Trophoblast cell (in vitro differentiated cells and primary cell): ENCODE data around the gene TACC2.

Experiments used
- DNase-seq, 2 donors: peaks; one replicate each; pipeline ENCODE4 v3.0.0-alpha.2; 2016
- H2AFZ ChIP-seq: 2 replicates; pipeline ENCODE4 v1.6.1; 2013; ENCODE audit warnings: low read length, moderate library complexity, mild to moderate bottlenecking; ENCODE audit not compliant: insufficient read depth, poor library complexity
- H2AK5ac ChIP-seq: 2 replicates; pipeline ENCODE4 v1.6.1; 2013; ENCODE audit warnings: mild to moderate bottlenecking, low read length
- H2BK120ac ChIP-seq: 2 replicates; pipeline ENCODE4 v1.6.1; 2013; ENCODE audit warnings: low read length, mild to moderate bottlenecking, moderate library complexity; ENCODE audit not compliant: insufficient read depth, poor library complexity
- H2BK12ac ChIP-seq: 2 replicates; pipeline ENCODE4 v1.6.1; 2013; ENCODE audit warnings: mild to moderate bottlenecking, low read length, moderate library complexity
- H2BK5ac ChIP-seq: 2 replicates; pipeline ENCODE4 v1.6.1; 2013; ENCODE audit warnings: low read length, low read depth, moderate library complexity, mild to moderate bottlenecking; ENCODE audit not compliant: poor library complexity
- H3K14ac ChIP-seq: 2 replicates; pipeline ENCODE4 v1.6.1; 2013; ENCODE audit warnings: mild to moderate bottlenecking, low read length
- H3K18ac ChIP-seq: 2 replicates; pipeline ENCODE4 v1.6.1; 2013; ENCODE audit warnings: mild to moderate bottlenecking, low read length
- H3K23ac ChIP-seq: 2 replicates; pipeline ENCODE4 v1.6.1; 2013; ENCODE audit warnings: low read length
- H3K27ac ChIP-seq: 2 replicates; pipeline ENCODE4 v1.5.1; 2013; ENCODE audit warnings: low read depth, mild to moderate bottlenecking, inconsistent platforms, low read length, moderate library complexity
- H3K27me3 ChIP-seq: 2 replicates; pipeline ENCODE4 v1.6.1; 2013; ENCODE audit warnings: inconsistent platforms, mild to moderate bottlenecking, low read length, moderate library complexity; ENCODE audit not compliant: insufficient read depth
- H3K36me3 ChIP-seq, 2 experiments: 1 replicate in 1 of 2; 2 replicates in 1 of 2; pipeline ENCODE4 v1.6.1; 2013; ENCODE audit warnings: low read length in 2 of 2, mild to moderate bottlenecking in 2 of 2, moderate library complexity in 1 of 2; ENCODE audit not compliant: insufficient read depth in 2 of 2, control insufficient read depth in 1 of 2
- H3K4ac ChIP-seq: 2 replicates; pipeline ENCODE4 v1.6.1; 2013; ENCODE audit warnings: low read depth, mild to moderate bottlenecking, low read length, moderate library complexity
- H3K4me1 ChIP-seq, 2 experiments: 1 replicate in 1 of 2; 2 replicates in 1 of 2; pipeline ENCODE4 v1.6.1; 2013; ENCODE audit warnings: low read length in 2 of 2, mild to moderate bottlenecking in 2 of 2, moderate library complexity in 1 of 2; ENCODE audit not compliant: insufficient read depth in 2 of 2, control insufficient read depth in 1 of 2
- H3K4me2 ChIP-seq: 2 replicates; pipeline ENCODE4 v1.6.1; 2013; ENCODE audit warnings: inconsistent platforms, mild to moderate bottlenecking, low read length, moderate library complexity
- H3K4me3 ChIP-seq: 2 replicates; pipeline ENCODE4 v1.5.1; 2013; ENCODE audit warnings: mild to moderate bottlenecking, low read depth, low read length, inconsistent platforms
- H3K79me1 ChIP-seq: one replicate; pipeline ENCODE4 v1.6.1; 2013; ENCODE audit warnings: low read length
- H3K79me2 ChIP-seq: 2 replicates; pipeline ENCODE4 v1.6.1; 2013; ENCODE audit warnings: low read length, mild to moderate bottlenecking; ENCODE audit not compliant: control insufficient read depth, insufficient read depth, poor library complexity
- H3K9ac ChIP-seq: 2 replicates; pipeline ENCODE4 v1.6.1; 2013; ENCODE audit warnings: mild to moderate bottlenecking, low read length
- H3K9me3 ChIP-seq: 2 replicates; pipeline ENCODE4 v1.6.1; 2013; ENCODE audit warnings: low read depth, mild to moderate bottlenecking, control low read depth, inconsistent platforms, low read length; ENCODE audit not compliant: insufficient read depth
- H4K12ac ChIP-seq: 2 replicates; pipeline ENCODE4 v1.6.1; 2013; ENCODE audit warnings: low read depth, mild to moderate bottlenecking, low read length, moderate library complexity
- H4K8ac ChIP-seq: 2 replicates; pipeline ENCODE4 v1.6.1; 2013; ENCODE audit warnings: low read depth, mild to moderate bottlenecking, low read length, moderate library complexity
- H4K91ac ChIP-seq: one replicate; pipeline ENCODE4 v1.6.1; 2013; ENCODE audit warnings: low read depth, mild to moderate bottlenecking, low read length, moderate library complexity
- WGBS: extraction: QIAGEN DNeasy Blood & Tissue Kit; methylation state at CpG from one replicate; pipeline ENCODE4 v1.1.7; 2013; ENCODE audit warnings: missing lambda C conversion rate; ENCODE audit not compliant: insufficient read length, insufficient coverage; ENCODE audit errors: extremely low coverage; 5-methylcytosine and 5-hydroxymethylcytosine counted together

The TACC2 gene

GRCh38 chr10:122197611-122198222 is 208.8 kb downstream of the TACC2 start:
- H4K91ac ChIP-seq: no peak overlapping the region
- peaks cover 8% of the 10 kb centered on the region for H3K9me3 ChIP-seq
- H3K14ac ChIP-seq: no peak overlapping the region
- no peaks in the 10 kb centered on the region for H3K4me1 ChIP-seq
- H3K23ac ChIP-seq: no peak overlapping the region
- H4K12ac ChIP-seq: no peak overlapping the region
- no peak overlapping the region for H3K4me2 ChIP-seq
- H3K27ac ChIP-seq: no peak overlapping the region
- no peak for DNase-seq
- no peak overlapping the region for H2AFZ ChIP-seq
- H3K36me3 ChIP-seq: peaks cover 7 to 9% of the 10 kb centered on the region in 2 experiments
- no peak overlapping the region for H2BK12ac ChIP-seq
- H2AK5ac ChIP-seq: no peak overlapping the region
- H3K4me3 ChIP-seq: no peak overlapping the region
- no peak overlapping the region for H3K18ac ChIP-seq
- no peak overlapping the region for H2BK120ac ChIP-seq
- no peak overlapping the region for H3K4ac ChIP-seq
- H3K9ac ChIP-seq: no peak overlapping the region
- no peak overlapping the region for H4K8ac ChIP-seq
- no peak overlapping the region for H2BK5ac ChIP-seq
- H3K27me3 ChIP-seq: no peaks in the 10 kb centered on the region
- no peaks in the 10 kb centered on the region for H3K79me2 ChIP-seq
- no peaks in the 10 kb centered on the region for H3K79me1 ChIP-seq
- WGBS: no CpG with 5 or more reads among the region's 13 CpGs

- no CpG with 5 or more reads among the region's 12 CpGs for WGBS
- Histone ChIP-seq H3K79me1 (no peaks in the 10 kb centered on the region), H2BK12ac (no peak overlapping the region), H2BK5ac (no peak overlapping the region), H3K79me2 (no peaks in the 10 kb centered on the region), H2AFZ (no peak overlapping the region), H3K23ac (no peak overlapping the region), H4K12ac (no peak overlapping the region), H3K36me3 (peaks cover 7 to 9% of the 10 kb centered on the region in 2 experiments), H3K18ac (no peak overlapping the region), H3K9ac (no peak overlapping the region), H3K9me3 (peaks cover 8% of the 10 kb centered on the region), H4K91ac (no peak overlapping the region), H2AK5ac (no peak overlapping the region), H3K27ac (no peak overlapping the region), H3K4ac (no peak overlapping the region), H3K4me3 (no peak overlapping the region), H4K8ac (no peak overlapping the region), H3K27me3 (no peaks in the 10 kb centered on the region), H2BK120ac (no peak overlapping the region), H3K14ac (no peak overlapping the region), H3K4me2 (no peak overlapping the region), H3K4me1 (no peaks in the 10 kb centered on the region)
- no peak for DNase-seq
Observed at GRCh38 chr10:122198631-122199030, 209.7 kb downstream of the TACC2 start.

- H3K27ac ChIP-seq: no peak overlapping the region
- peaks cover 8% of the 10 kb centered on the region for H3K9me3 ChIP-seq
- DNase-seq: no peak
- no peak overlapping the region for H2BK5ac ChIP-seq
- H3K4ac ChIP-seq: no peak overlapping the region
- no peak overlapping the region for H3K4me2 ChIP-seq
- no peak overlapping the region for H2BK12ac ChIP-seq
- H3K18ac ChIP-seq: no peak overlapping the region
- H3K79me2 ChIP-seq: no peaks in the 10 kb centered on the region
- no peak overlapping the region for H3K9ac ChIP-seq
- peaks cover 7 to 9% of the 10 kb centered on the region in 2 experiments for H3K36me3 ChIP-seq
- no peaks in the 10 kb centered on the region for H3K79me1 ChIP-seq
- no peak overlapping the region for H3K4me3 ChIP-seq
- H3K23ac ChIP-seq: no peak overlapping the region
- H2BK120ac ChIP-seq: no peak overlapping the region
- H3K14ac ChIP-seq: no peak overlapping the region
- H4K8ac ChIP-seq: no peak overlapping the region
- H2AFZ ChIP-seq: no peak overlapping the region
- no peak overlapping the region for H4K12ac ChIP-seq
- H3K4me1 ChIP-seq: no peaks in the 10 kb centered on the region
- WGBS: no CpG with 5 or more reads among the region's 9 CpGs
- no peak overlapping the region for H2AK5ac ChIP-seq
- H4K91ac ChIP-seq: no peak overlapping the region
- no peaks in the 10 kb centered on the region for H3K27me3 ChIP-seq
Observed at GRCh38 chr10:122199070-122199469, 210.1 kb downstream of the TACC2 start.

GRCh38 chr10:122199689-122200088 is 210.7 kb downstream of the TACC2 start:
- H2AK5ac ChIP-seq: no peak overlapping the region
- no peaks in the 10 kb centered on the region for H3K4me1 ChIP-seq
- H3K9me3 ChIP-seq: peaks cover 8% of the 10 kb centered on the region
- no peak overlapping the region for H3K4me3 ChIP-seq
- no peak overlapping the region for H3K9ac ChIP-seq
- H3K23ac ChIP-seq: no peak overlapping the region
- H3K4ac ChIP-seq: no peak overlapping the region
- no peak overlapping the region for H4K91ac ChIP-seq
- no peak overlapping the region for H3K4me2 ChIP-seq
- H3K36me3 ChIP-seq: peaks cover 7 to 9% of the 10 kb centered on the region in 2 experiments
- H2BK12ac ChIP-seq: no peak overlapping the region
- no peak for DNase-seq
- whole genome bisulfite sequencing: no CpG with 5 or more reads among the region's 6 CpGs
- no peak overlapping the region for H2AFZ ChIP-seq
- H2BK5ac ChIP-seq: no peak overlapping the region
- no peak overlapping the region for H2BK120ac ChIP-seq
- no peak overlapping the region for H3K18ac ChIP-seq
- H3K14ac ChIP-seq: no peak overlapping the region
- H3K27ac ChIP-seq: no peak overlapping the region
- H4K8ac ChIP-seq: no peak overlapping the region
- H3K27me3 ChIP-seq: no peaks in the 10 kb centered on the region
- H3K79me1 ChIP-seq: no peaks in the 10 kb centered on the region
- H4K12ac ChIP-seq: no peak overlapping the region
- H3K79me2 ChIP-seq: no peaks in the 10 kb centered on the region
